Esophagus squamous epithelium (tissue), 4 donors: Measurements from ENCODE around the gene LAMA5.

Experiments used
- POLR2A ChIP-seq, 4 donors: fragments of 450-650 bp; IDR thresholded peaks; one replicate each; pipeline ENCODE4 v1.6.1; 2017; ENCODE audit warnings: antibody characterized with exemption in 4 of 4, mild to moderate bottlenecking in 4 of 4, moderate library complexity in 3 of 4
- TF ChIP-seq, protein P1 (sequence below), 6 experiments: fragments of 450-650 bp in 4 of 6; fragments of 200-600 bp in 2 of 6; sonication (generic) in 2 of 6; IDR thresholded peaks; one replicate each; pipeline ENCODE4 v1.5.1; 2016 to 2019; ENCODE audit warnings: antibody characterized with exemption in 6 of 6, mild to moderate bottlenecking in 4 of 6, moderate library complexity in 4 of 6

DNA sequence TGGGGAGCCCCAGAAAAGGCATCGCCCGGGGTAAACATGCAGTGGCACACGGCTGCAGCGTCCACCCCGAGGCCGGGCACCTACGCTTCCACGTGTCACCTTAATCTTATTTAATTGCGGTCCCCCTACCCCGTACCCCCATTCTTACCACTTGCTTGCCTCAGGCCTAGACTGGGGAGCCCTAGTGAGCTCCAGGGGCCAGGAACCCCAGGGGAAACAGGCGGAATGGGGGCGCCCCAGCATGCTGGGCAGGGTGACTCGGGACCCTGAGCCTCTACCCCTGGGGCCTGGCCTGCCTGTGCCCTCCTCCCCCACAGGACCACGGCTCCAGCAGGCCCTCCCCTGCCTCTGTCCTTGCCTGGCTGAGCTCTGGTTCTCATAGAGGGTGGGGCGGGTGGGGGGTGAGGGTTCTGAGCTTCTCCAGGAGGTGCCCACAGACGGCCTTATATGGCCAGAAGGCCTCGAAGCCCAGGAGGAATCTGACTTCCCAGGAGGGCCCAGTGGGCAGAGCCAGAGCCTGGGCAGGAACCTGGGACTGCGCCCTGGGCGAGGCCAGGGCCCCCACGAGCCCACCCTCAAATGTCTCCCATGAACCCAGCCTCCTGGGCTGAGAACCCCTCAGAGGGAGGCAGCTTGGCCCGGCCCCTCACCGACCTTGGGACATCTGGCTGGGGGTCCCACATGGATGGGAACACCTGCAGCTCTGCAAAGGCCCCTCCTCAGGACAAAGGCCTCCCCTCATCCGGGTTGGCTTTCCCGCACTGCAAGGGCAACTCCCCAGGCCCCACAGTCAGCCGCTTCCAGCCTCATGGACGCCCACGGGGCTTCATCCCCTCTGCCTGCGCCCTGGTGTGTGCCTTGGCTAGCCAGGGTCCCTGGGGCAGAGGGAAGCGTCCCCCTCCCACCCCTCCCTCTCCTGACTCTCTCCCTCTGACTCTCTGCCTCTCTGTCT, 5.2 kb upstream of the LAMA5 start:
- TF ChIP-seq, protein P1, sequence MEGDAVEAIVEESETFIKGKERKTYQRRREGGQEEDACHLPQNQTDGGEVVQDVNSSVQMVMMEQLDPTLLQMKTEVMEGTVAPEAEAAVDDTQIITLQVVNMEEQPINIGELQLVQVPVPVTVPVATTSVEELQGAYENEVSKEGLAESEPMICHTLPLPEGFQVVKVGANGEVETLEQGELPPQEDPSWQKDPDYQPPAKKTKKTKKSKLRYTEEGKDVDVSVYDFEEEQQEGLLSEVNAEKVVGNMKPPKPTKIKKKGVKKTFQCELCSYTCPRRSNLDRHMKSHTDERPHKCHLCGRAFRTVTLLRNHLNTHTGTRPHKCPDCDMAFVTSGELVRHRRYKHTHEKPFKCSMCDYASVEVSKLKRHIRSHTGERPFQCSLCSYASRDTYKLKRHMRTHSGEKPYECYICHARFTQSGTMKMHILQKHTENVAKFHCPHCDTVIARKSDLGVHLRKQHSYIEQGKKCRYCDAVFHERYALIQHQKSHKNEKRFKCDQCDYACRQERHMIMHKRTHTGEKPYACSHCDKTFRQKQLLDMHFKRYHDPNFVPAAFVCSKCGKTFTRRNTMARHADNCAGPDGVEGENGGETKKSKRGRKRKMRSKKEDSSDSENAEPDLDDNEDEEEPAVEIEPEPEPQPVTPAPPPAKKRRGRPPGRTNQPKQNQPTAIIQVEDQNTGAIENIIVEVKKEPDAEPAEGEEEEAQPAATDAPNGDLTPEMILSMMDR (IDR thresholded peaks at IDR 0.05), result no peak
- TF ChIP-seq POLR2A (IDR thresholded peaks at IDR 0.05), result no peak
